ENCODE results near the gene OSBP.

DNA sequence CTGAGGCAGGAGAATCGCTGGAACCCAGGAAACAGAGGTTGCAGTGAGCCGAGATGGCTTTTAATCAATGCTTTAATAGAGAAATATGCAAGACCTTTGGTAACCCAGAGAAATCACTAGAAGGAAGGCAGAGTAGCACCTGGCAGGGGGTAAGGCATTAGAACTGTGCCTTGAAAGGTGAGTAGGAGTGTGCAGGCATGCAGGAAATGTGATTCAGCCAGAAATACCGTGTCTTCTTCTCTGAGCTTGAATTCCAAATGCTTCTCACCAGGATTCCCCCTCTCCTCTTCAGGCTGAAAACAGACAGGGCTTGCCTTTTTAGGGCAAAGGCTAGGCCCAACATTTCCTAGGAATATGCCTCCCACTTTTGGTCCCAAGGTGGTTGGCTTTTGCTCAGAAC, 53.3 kb downstream of the OSBP start:
- TF ChIP-seq, protein P1, sequence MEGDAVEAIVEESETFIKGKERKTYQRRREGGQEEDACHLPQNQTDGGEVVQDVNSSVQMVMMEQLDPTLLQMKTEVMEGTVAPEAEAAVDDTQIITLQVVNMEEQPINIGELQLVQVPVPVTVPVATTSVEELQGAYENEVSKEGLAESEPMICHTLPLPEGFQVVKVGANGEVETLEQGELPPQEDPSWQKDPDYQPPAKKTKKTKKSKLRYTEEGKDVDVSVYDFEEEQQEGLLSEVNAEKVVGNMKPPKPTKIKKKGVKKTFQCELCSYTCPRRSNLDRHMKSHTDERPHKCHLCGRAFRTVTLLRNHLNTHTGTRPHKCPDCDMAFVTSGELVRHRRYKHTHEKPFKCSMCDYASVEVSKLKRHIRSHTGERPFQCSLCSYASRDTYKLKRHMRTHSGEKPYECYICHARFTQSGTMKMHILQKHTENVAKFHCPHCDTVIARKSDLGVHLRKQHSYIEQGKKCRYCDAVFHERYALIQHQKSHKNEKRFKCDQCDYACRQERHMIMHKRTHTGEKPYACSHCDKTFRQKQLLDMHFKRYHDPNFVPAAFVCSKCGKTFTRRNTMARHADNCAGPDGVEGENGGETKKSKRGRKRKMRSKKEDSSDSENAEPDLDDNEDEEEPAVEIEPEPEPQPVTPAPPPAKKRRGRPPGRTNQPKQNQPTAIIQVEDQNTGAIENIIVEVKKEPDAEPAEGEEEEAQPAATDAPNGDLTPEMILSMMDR (IDR thresholded peaks at IDR 0.05; ENCODE audit: low read length), result no peak
- no peak for TF ChIP-seq EZH2 (IDR thresholded peaks at IDR 0.05; ENCODE audit: borderline replicate concordance, low read length)

Measured in OCI-LY1 (cell line).